ENCODE data around the gene LTBR.

- no peak for TF ChIP-seq CTCF (IDR thresholded peaks at IDR 0.05)
- TF ChIP-seq TCF7L2 (IDR thresholded peaks at IDR 0.05; ENCODE audit: low read depth, low read length): no peak
Measured at GRCh38 chr12:6374786-6375160, 9.2 kb upstream of the LTBR start.
